Measurements from ENCODE around the gene PPM1J. TPM values are rescaled to one million over a fixed set of nuclear protein-coding genes. Genes with fewer than 3 reads are reported as not detected.

PPM1J gene
- total RNA-seq (2022; extraction: Qiagen RNA extraction; ENCODE audit: low read depth) = 0.79 to 1.5 TPM (median 0.96 TPM) in 5 replicates

GRCh38 chr1:112715264-112716053 is at the start of gene PPM1J:
TSS of gene PPM1J (minus strand) at chr1:112715332. CDS start at chr1:112715301, 31 bp downstream.

GRCh38 chr1:112706505-112707220 is 8.5 kb downstream of the PPM1J start, which contains the start of gene RHOC:
TSS of gene RHOC (minus strand) at chr1:112707127. CDS start at chr1:112703799, 3,328 bp downstream.

GRCh38 chr1:112674440-112674985 is 40.6 kb downstream of the PPM1J start, which contains the start of gene MOV10:
TSS of gene MOV10 (plus strand) at chr1:112674659. CDS start at chr1:112674913, 254 bp downstream.

Other genes with a start within 250 kb of the PPM1J start
- gene WNT2B, start 206.4 kb downstream of the PPM1J start, total RNA-seq (2022; extraction: Qiagen RNA extraction; ENCODE audit: low read depth) = 0.24 to 0.44 TPM (median 0.27 TPM) in 5 replicates
- gene ST7L, start 96.2 kb downstream of the PPM1J start, total RNA-seq (2022; extraction: Qiagen RNA extraction; ENCODE audit: low read depth) = 9.4 to 12.9 TPM (median 10.9 TPM) in 5 replicates
- gene CAPZA1, start 95.5 kb downstream of the PPM1J start, total RNA-seq (2022; extraction: Qiagen RNA extraction; ENCODE audit: low read depth) = 58.0 to 85.4 TPM (median 63.1 TPM) in 5 replicates
- 25.7 to 37.5 TPM (median 28.0 TPM) in 5 replicates for gene MOV10, start 40.7 kb downstream of the PPM1J start, total RNA-seq (2022; extraction: Qiagen RNA extraction; ENCODE audit: low read depth)
- 344 to 388 TPM (median 368 TPM) in 5 replicates for gene RHOC, start 8.2 kb downstream of the PPM1J start, total RNA-seq (2022; extraction: Qiagen RNA extraction; ENCODE audit: low read depth)
- 47.8 to 60.7 TPM (median 50.5 TPM) in 5 replicates for gene SLC16A1, start 240.9 kb upstream of the PPM1J start, total RNA-seq (2022; extraction: Qiagen RNA extraction; ENCODE audit: low read depth)